ENCODE data around the gene SNX32.
A peak's percentile ranks its signal among the peaks of the same experiment; 100 is the strongest.

The SNX32 gene

DNA sequence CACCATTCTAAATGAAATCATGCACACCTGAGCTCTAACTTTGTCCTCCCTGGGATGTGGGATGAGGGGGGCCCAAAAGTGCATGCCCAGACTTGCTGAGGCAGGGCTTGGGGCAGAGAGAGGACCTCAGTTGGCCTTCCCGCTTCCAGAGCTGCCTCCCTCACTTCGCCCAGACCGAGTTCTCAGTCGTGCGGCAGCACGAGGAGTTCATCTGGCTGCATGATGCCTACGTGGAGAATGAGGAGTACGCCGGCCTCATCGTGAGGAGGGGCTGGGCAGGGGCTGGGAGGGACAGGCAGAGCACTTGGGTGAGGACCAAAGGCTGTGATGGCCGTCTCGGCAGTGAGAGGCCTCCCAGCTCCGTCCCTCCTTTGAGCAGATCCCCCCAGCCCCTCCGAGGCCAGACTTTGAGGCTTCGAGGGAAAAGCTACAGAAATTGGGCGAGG lies 16.0 kb downstream of the SNX32 start:
- no peak for DNase-seq
- Histone ChIP-seq H3F3A (ENCODE audit: insufficient read depth, low read length) (peaks cover 19% of the 10 kb centered on the region), H3K36me3 (replicated peaks; ENCODE audit: insufficient read depth, low read length) (peaks cover 12% of the 10 kb centered on the region), H3K9ac (ENCODE audit: low read length) (no peak overlapping the region), H3K9me2 (replicated peaks; ENCODE audit: insufficient read depth, low read length) (no peaks in the 10 kb centered on the region), H3K4me2 (ENCODE audit: low read depth, low read length) (no peak overlapping the region), H3K4me1 (ENCODE audit: low read length) (no peaks in the 10 kb centered on the region), H3K27ac (ENCODE audit: low read length) (no peak overlapping the region), H3K79me2 (ENCODE audit: low read length) (peaks cover 11% of the 10 kb centered on the region), H2AFZ (ENCODE audit: low read length) (no peak overlapping the region), H3K9me3 (replicated peaks; ENCODE audit: insufficient read depth, low read length) (no peaks in the 10 kb centered on the region), H3K27me3 (replicated peaks; ENCODE audit: insufficient read depth, low read length) (no peaks in the 10 kb centered on the region), H4K20me1 (ENCODE audit: insufficient read depth, low read length) (peaks cover 8% of the 10 kb centered on the region; the same call in 1 of the 2 replicates), H3K4me3 (ENCODE audit: low read length) (no peak overlapping the region)
- TF ChIP-seq EZH2 (optimal IDR thresholded peaks at IDR 0.05; ENCODE audit: low read depth, low read length) (no peak), CTCF (IDR thresholded peaks at IDR 0.05; ENCODE audit: low read length) (no peak), EZH2phosphoT487 (IDR thresholded peaks at IDR 0.05; ENCODE audit: low read length) (no peak)

DNA sequence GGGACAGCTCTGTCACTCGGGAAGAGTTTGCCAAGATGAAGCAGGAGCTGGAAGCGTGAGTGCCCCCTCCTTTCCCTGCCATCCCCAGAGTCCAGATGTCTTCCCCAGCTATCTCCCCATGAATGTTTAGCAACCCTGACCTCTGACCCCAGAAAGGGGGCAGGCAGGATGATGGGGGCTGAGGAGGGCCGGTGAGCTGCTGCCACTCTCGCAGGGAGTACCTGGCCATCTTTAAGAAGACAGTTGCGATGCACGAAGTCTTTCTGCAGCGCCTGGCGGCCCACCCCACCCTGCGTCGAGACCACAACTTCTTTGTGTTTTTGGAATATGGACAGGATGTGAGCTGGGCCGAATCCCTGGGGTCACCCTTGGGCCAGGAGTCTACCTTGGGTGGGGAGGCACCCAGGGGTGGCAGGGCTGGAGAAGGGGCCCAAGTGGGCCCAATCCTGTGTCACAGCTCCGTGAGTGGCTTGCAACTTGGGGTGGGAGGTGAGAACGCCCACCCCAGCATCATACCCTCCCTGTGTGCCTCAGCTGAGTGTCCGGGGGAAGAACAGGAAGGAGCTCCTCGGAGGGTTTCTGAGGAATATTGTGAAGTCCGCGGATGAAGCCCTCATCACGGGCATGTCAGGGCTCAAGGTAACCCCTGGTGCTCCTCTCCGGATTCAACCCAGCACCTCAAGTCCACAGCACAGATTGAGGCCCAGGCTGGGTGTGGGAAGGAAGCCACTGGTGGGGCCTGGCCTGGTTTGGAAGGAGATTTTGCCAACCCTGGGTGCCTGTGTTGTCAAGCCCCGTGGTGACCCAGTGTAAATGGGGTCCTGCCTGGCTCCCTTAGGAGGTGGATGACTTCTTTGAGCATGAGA lies 16.7 kb downstream of the SNX32 start:
- no peak overlapping the region for H3K9ac ChIP-seq (ENCODE audit: low read length)
- H3F3A ChIP-seq (ENCODE audit: insufficient read depth, low read length) = peaks cover 21% of the 10 kb centered on the region
- no peak for TF ChIP-seq CTCF (IDR thresholded peaks at IDR 0.05; ENCODE audit: low read length)
- TF ChIP-seq EZH2phosphoT487 (IDR thresholded peaks at IDR 0.05; ENCODE audit: low read length) = no peak
- no peak for TF ChIP-seq EZH2 (optimal IDR thresholded peaks at IDR 0.05; ENCODE audit: low read depth, low read length)

DNA sequence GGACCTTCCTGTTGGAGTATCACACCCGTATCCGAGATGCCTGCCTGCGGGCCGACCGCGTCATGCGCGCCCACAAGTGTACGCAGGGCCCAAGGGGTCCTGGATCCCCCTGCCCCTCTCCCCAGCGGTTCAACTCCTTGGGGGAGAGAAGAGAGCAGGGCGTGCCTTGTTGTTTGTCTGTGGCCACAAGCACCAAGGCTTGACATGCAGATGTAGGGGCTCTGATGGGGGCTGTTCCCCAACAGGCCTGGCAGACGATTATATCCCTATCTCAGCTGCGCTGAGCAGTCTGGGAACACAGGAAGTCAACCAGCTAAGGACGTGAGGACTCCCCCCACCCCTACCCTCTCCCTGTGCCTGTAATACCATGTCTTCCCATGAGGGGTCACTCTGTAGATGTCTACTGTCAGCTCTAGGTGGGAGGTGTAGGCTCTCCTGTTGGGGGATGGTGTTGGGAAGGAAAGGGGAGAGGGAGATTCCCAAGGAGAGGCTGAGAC lies 17.4 kb downstream of the SNX32 start:
- Histone ChIP-seq H3K36me3 (replicated peaks; ENCODE audit: insufficient read depth, low read length) (peaks cover 24% of the 10 kb centered on the region), H3K9me3 (replicated peaks; ENCODE audit: insufficient read depth, low read length) (no peaks in the 10 kb centered on the region), H3K4me1 (ENCODE audit: low read length) (0 out of 2 replicates have a peak, but pooled peaks cover 3% of the 10 kb centered on the region), H3K4me3 (ENCODE audit: low read length) (no peak overlapping the region), H3K9me2 (replicated peaks; ENCODE audit: insufficient read depth, low read length) (no peaks in the 10 kb centered on the region), H3K27ac (ENCODE audit: low read length) (no peak overlapping the region), H3K9ac (ENCODE audit: low read length) (no peak overlapping the region), H4K20me1 (ENCODE audit: insufficient read depth, low read length) (peaks cover 21% of the 10 kb centered on the region), H3K27me3 (replicated peaks; ENCODE audit: insufficient read depth, low read length) (no peaks in the 10 kb centered on the region), H3K4me2 (ENCODE audit: low read depth, low read length) (no peak overlapping the region), H2AFZ (ENCODE audit: low read length) (no peak overlapping the region), H3K79me2 (ENCODE audit: low read length) (peaks cover 24% of the 10 kb centered on the region), H3F3A (ENCODE audit: insufficient read depth, low read length) (peaks cover 21% of the 10 kb centered on the region)
- TF ChIP-seq EZH2phosphoT487 (IDR thresholded peaks at IDR 0.05; ENCODE audit: low read length) (no peak), CTCF (IDR thresholded peaks at IDR 0.05; ENCODE audit: low read length) (peak; percentile 58), EZH2 (optimal IDR thresholded peaks at IDR 0.05; ENCODE audit: low read depth, low read length) (no peak)
- DNase-seq = no peak

More for the DNA sequence above, 16.7 kb downstream of the SNX32 start:
- peaks cover 17% of the 10 kb centered on the region for H3K79me2 ChIP-seq (ENCODE audit: low read length)
- no peaks in the 10 kb centered on the region for H3K9me3 ChIP-seq (replicated peaks; ENCODE audit: insufficient read depth, low read length)
- H3K9me2 ChIP-seq (replicated peaks; ENCODE audit: insufficient read depth, low read length) = no peaks in the 10 kb centered on the region
- peaks cover 14% of the 10 kb centered on the region; the same call in 1 of the 2 replicates for H4K20me1 ChIP-seq (ENCODE audit: insufficient read depth, low read length)
- H3K4me1 ChIP-seq (ENCODE audit: low read length) = no peaks in the 10 kb centered on the region
- H3K36me3 ChIP-seq (replicated peaks; ENCODE audit: insufficient read depth, low read length) = peaks cover 18% of the 10 kb centered on the region
- H3K27me3 ChIP-seq (replicated peaks; ENCODE audit: insufficient read depth, low read length) = no peaks in the 10 kb centered on the region
- no peak overlapping the region for H3K4me2 ChIP-seq (ENCODE audit: low read depth, low read length)
- DNase-seq = no peak
- no peak overlapping the region for H3K4me3 ChIP-seq (ENCODE audit: low read length)
- no peak overlapping the region for H2AFZ ChIP-seq (ENCODE audit: low read length)
- no peak overlapping the region for H3K27ac ChIP-seq (ENCODE audit: low read length)
